T-helper 2 cell treated with Interferon-gamma antibody and Interleukin-4, amounts not matched to agents 100 ng/mL and 5 ng/mL, for 36 hours (primary cell): ENCODE results near the gene GTF3C2. TPM values are rescaled to one million over a fixed set of nuclear protein-coding genes. Genes with fewer than 3 reads are reported as not detected.

Experiments used
- intact Hi-C: fragments of 100-400 bp; cut with micrococcal nuclease; formaldehyde crosslinking; loops from one replicate; pipeline ENCODE4 v1.15.1; 2023
- total RNA-seq: library from RNA; stranded (reverse); gene quantifications from 2 replicates; pipeline ENCODE4 v1.2.3, GENCODE V29; 2022

Gene GTF3C2
- total RNA-seq, 1 donor from 2014 or later: 75.6 TPM

GRCh38 chr2:27303093-27304025, 53.2 kb downstream of the GTF3C2 start:
- intact Hi-C loops: loop anchor here (1.0 to 10.0 kb wide), 2 partner anchors 205 to 459 kb away; partner anchors contain the start of gene DPYSL5

- intact Hi-C loops: loop anchor here (10.0 kb wide), 1 partner anchor 456 kb away; the partner anchor contains the start of gene DPYSL5
These were observed 56.0 kb downstream of the GTF3C2 start for GRCh38 chr2:27300606-27301005.

DNA sequence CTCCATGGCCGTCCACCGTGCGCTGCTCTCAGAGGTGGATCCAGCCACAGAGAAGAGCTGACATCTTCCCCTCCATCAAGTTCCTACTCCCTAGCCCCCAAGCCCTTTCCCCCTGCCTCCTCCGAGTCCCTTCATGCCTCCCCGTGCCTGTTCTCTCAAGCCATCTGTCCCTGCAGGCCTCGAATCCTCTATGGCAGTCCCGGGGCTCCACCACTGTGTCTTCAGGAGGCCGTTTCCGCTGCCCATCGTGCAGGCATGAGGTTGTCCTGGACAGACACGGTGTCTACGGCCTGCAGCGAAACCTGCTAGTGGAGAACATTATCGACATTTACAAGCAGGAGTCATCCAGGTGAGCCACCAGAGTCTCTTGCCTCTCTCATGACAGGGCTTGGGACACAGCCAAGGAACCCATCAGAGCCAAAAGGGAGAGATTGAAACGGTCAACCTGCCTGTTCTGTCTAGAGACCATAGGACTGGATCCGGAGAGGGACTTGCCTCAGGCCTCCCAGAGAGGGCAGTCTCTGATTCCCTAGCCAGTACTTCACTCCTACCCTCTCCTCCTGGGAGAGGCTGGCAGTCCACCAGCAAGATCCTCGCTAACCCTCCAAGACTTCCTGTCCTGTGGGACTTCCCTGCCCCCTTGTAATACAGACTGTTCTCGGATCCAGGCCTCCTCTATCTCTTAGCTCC, 58.0 kb downstream of the GTF3C2 start:
- intact Hi-C loops: no loop called here

GRCh38 chr2:27297195-27297594, 59.4 kb downstream of the GTF3C2 start:
- intact Hi-C loops: no loop called here

GRCh38 chr2:27296481-27296880, 60.1 kb downstream of the GTF3C2 start:
- intact Hi-C loops: no loop called here

DNA sequence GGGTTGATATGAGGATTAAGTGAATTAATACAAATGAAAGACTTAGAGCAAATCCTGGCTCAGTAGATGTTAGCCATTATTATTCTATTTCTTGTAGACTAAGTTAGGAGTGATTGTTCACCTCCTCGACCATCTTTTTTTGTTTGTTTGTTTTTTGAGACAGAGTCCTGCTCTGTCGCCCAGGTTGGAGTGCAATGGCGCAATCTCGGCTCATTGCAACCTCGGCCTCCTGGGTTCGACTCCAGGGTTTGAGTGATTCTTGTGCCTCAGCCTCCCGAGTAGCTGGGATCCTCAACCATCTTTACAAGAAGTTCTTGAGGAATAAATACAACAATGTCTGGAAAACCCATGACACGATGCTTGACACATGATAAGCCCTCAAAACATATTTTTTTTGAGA, 61.6 kb downstream of the GTF3C2 start:
- intact Hi-C loops: no loop called here

- intact Hi-C loops: no loop called here
These were observed 64.7 kb downstream of the GTF3C2 start for GRCh38 chr2:27291865-27292264.

GRCh38 chr2:27290549-27290948, 66.0 kb downstream of the GTF3C2 start:
- intact Hi-C loops: no loop called here

- intact Hi-C loops: no loop called here
These were observed 68.0 kb downstream of the GTF3C2 start for GRCh38 chr2:27288610-27289009.

GRCh38 chr2:27285481-27285880, 71.1 kb downstream of the GTF3C2 start:
- intact Hi-C loops: no loop called here

DNA sequence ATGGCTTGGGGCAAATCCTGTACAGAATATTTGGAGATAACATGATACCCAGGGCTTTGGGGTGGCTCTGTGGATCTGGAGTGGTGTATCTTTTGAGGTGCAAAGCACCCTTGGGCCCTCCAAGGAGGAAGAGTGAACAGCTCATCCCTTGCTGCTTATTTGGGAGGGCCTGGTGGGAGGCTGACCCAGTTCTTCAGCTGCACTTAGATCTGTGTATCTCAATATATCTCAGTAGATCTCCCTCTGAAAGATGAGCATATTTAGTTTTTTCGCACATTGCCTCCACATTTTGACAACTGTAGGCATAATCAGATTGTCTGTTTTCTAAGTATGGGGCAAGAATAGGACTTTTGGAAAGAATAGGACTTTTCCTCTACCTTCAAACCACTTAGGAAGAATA, 71.6 kb downstream of the GTF3C2 start:
- intact Hi-C loops: loop anchor here (5.0 kb wide), 1 partner anchor 323 kb away; no protein-coding TSS in a partner anchor

GRCh38 chr2:27282892-27283291, 73.7 kb downstream of the GTF3C2 start:
- intact Hi-C loops: loop anchor here (5.0 kb wide), 1 partner anchor 321 kb away; no protein-coding TSS in a partner anchor

DNA sequence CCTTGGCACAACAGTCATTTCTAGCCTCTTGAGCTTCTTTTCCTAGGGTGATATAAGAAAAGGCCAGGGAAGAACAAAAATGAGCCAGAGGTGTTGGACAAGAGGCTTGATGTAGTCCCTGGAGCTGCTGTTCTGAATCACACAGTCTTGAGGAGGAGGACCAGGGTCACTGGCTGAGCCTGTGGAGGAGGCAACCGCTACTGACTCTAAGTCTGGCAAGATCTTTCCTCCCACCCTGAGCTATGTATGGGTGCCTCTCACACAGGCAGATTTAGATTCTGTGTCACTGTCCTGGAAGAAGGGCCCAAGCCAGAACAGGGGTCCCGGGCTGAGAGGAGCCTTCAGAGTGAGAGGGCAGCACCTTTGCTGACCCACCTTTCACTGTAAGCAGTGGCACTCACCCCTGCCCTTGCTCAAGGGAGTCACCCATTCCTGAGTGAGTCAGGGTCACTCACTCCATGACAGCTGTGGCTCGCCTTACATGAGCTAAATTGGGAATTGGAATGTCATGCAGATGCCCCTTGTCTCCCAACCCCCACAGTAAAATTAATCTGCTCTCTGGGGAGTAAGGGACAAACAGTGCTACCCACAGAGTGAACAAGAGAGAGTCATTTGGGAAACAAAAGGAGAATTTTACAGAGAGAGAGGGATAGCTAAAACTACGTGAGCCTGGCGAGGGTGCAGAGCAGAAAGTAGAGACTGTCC, 74.6 kb downstream of the GTF3C2 start, which contains the start of gene TRIM54:
Gene TRIM54, plus strand, starts transcription at position 575 of the 705 bp plus-strand sequence. CDS start 303 bp downstream, outside the sequence.
- intact Hi-C loops: loop anchor here (5.0 kb wide), 1 partner anchor 320 kb away; no protein-coding TSS in a partner anchor

DNA sequence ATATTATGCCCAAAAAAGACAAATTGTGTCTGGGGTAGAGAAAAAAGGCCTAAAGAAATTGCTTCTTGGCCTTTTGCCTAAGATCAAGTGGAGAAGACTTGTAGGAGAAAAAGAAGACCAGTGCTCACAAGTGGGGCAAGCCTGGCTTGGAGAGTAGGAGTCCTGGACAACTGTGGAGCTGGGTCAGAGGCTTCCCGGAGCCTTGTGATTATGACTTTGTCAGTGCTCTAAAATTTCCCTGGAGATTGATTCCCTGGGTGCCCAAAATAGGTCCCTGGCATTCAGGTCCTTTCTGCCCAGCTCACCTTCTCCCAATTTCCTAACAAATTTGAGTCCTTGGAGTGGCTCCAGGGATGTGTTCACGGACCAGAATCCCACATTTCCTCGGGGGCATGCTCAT, 75.1 kb downstream of the GTF3C2 start:
- intact Hi-C loops: loop anchor here (5.0 kb wide), 1 partner anchor 319 kb away; no protein-coding TSS in a partner anchor

DNA sequence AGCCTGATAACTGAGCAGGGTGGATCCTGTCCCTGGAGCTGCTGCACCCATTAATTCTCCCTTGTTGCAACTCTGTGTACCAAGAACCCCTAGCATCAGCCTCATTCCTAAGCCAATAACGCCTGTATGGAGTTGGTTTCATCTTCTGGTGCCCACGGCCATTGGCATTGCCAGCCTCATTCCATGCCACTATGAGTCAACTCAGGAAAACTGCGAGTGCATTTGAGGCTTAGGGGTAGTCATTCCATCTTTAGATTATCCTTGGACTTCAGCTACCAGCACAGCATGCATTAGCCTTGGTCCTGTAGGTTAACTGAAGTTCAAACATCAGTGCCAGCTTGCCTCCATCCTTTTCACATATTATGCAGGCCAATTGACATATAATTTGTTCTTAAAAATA, 75.7 kb downstream of the GTF3C2 start:
- intact Hi-C loops: loop anchor here (1.0 to 5.0 kb wide), 3 partner anchors 31 to 319 kb away; no protein-coding TSS in a partner anchor

DNA sequence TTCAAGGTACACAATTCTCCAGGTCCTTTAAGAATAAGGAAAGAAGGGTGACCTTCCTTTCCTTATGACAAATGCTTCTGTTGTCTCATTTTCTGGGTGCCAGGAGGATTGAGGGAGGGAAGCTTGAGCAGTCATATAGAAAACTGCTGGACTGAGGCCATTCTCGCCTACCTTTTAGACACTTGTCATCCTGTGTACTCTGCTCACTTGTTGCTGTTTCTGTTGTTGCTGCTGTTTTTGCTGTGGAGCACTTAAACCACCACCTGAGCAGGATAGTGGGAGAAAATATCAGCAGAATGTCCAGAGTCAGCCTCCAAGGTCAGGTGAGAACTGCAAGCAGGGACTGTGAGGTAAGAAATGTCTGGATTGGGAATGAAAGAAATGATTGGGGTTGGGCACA, 78.6 kb downstream of the GTF3C2 start:
- intact Hi-C loops: no loop called here

Other genes with a start within 250 kb of the GTF3C2 start
- 2.9 and 3.1 TPM in 2 replicates for gene CGREF1, start 237.6 kb downstream of the GTF3C2 start, total RNA-seq
- 0.52 and 0.64 TPM in 2 replicates for gene ABHD1, start 232.9 kb downstream of the GTF3C2 start, total RNA-seq
- gene PREB, start 222.1 kb downstream of the GTF3C2 start, total RNA-seq: 74.2 and 76.6 TPM in 2 replicates
- gene PRR30, start 217.4 kb downstream of the GTF3C2 start, total RNA-seq: not detected in 2 replicates
- not detected in 2 replicates for gene TCF23, start 207.8 kb downstream of the GTF3C2 start, total RNA-seq
- gene ATRAID, start 144.7 kb downstream of the GTF3C2 start, total RNA-seq: 78.3 and 82.5 TPM in 2 replicates
- 48.5 and 54.4 TPM in 2 replicates for gene SLC5A6, start 144.5 kb downstream of the GTF3C2 start, total RNA-seq
- gene CAD, start 139.4 kb downstream of the GTF3C2 start, total RNA-seq: 86.4 and 87.1 TPM in 2 replicates
- gene SLC30A3, start 93.7 kb downstream of the GTF3C2 start, total RNA-seq: 0.14 and 0.48 TPM in 2 replicates
- not detected in 2 replicates for gene DNAJC5G, start 81.3 kb downstream of the GTF3C2 start, total RNA-seq
- gene TRIM54, start 74.3 kb downstream of the GTF3C2 start, total RNA-seq: 0.16 TPM in 1 of 2 replicates, not detected in the other
- gene UCN, start 48.3 kb downstream of the GTF3C2 start, total RNA-seq: 1.5 and 2.0 TPM in 2 replicates
- 75.7 and 80.0 TPM in 2 replicates for gene MPV17, start 33.7 kb downstream of the GTF3C2 start, total RNA-seq
- 39.0 and 43.0 TPM in 2 replicates for gene EIF2B4, start 13.6 kb upstream of the GTF3C2 start, total RNA-seq
- gene SNX17, start 13.9 kb upstream of the GTF3C2 start, total RNA-seq: 116 and 118 TPM in 2 replicates
- gene ZNF513, start 24.0 kb upstream of the GTF3C2 start, total RNA-seq: 13.1 and 13.2 TPM in 2 replicates
- gene PPM1G, start 52.8 kb upstream of the GTF3C2 start, total RNA-seq: 120 TPM in 2 replicates
- 81.4 and 87.3 TPM in 2 replicates for gene NRBP1, start 71.9 kb upstream of the GTF3C2 start, total RNA-seq
- 3.8 and 5.3 TPM in 2 replicates for gene KRTCAP3, start 85.6 kb upstream of the GTF3C2 start, total RNA-seq
- 8.7 and 9.4 TPM in 2 replicates for gene IFT172, start 133.0 kb upstream of the GTF3C2 start, total RNA-seq
- not detected in 2 replicates for gene FNDC4, start 138.4 kb upstream of the GTF3C2 start, total RNA-seq
- not detected in 2 replicates for gene GCKR, start 140.1 kb upstream of the GTF3C2 start, total RNA-seq
- 39.8 and 45.8 TPM in 2 replicates for gene ZNF512, start 226.3 kb upstream of the GTF3C2 start, total RNA-seq